NOMO-1 treated with DMSO at 0.1 percent for 48 hours (cell line): Measurements from ENCODE around the gene TARBP2.
A peak's percentile ranks its signal among the peaks of the same experiment; 100 is the strongest.

Source experiments
- DNase-seq: peaks from one replicate; lab custom pipeline; 2025; ENCODE audit not compliant: unreplicated experiment; lab: John Stamatoyannopoulos, UW

Gene TARBP2

GRCh38 chr12:53495903-53496751 is 5.0 kb upstream of the TARBP2 start:
- DNase-seq: peak; percentile 83

DNA sequence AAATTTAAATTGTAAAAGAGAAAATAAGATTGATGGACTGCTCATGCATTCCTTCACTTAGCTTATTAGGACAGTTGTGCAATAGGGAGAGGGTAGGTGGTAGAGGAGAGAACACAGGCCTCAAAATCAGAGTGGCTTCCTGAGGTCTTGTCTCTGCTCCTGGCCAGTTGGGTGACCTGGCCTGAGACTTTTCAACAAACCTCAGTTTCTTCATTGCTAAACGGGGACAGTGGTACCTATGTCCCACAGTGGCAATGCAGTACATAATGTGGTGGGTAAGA is 4.4 kb upstream of the TARBP2 start:
- no peak for DNase-seq

- no peak for DNase-seq
These were observed 3.6 kb upstream of the TARBP2 start for GRCh38 chr12:53497461-53497860.

GRCh38 chr12:53498235-53498630 is 2.9 kb upstream of the TARBP2 start:
- DNase-seq: no peak

DNA sequence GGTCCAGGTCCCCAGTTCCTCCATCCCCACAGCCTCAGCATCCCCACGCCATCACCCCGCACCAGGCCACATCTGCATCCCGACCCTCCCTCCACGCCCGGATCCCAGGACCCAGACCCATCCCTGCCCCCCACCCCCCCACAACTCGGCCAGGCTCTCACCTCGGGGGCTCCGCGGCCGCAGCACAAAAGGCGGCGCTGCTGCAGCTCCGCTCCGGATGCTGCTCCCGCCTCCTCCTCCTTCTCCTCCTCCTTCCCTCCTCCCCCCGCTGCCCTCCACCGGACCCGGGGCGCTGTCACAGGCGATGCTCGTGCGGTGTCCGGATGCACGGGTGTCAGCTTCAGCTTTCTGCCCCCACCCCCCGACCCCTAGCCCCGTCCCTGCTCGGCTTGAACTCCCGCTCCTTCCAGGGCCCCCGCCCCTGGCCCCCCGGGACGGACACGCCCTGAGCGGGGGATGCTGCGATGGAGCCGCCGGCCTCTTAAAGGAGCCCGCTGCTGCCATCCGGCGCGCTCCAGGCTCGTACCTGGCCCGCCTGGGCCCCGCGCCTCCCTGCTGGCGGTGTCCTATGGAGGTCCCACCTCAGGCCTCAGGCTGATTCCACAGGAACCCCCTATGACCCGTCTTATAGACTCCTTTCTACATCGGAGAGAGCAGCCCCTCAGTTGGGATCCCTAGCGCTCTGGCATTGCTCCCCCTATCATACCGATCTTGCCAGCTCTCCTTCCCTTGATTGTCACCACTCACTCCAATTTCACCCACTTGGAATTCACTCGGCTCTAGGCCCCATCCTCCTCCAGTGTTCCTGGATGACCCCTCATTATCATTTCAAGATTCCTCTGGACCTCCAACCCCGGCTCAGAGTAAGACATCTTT is 1.6 kb upstream of the TARBP2 start, which contains the start of gene MAP3K12:
Gene MAP3K12, minus strand, starts transcription at position 193 of the 876 bp plus-strand sequence. CDS start 12,067 bp downstream, outside the sequence.
- peak; percentile 28 for DNase-seq

DNA sequence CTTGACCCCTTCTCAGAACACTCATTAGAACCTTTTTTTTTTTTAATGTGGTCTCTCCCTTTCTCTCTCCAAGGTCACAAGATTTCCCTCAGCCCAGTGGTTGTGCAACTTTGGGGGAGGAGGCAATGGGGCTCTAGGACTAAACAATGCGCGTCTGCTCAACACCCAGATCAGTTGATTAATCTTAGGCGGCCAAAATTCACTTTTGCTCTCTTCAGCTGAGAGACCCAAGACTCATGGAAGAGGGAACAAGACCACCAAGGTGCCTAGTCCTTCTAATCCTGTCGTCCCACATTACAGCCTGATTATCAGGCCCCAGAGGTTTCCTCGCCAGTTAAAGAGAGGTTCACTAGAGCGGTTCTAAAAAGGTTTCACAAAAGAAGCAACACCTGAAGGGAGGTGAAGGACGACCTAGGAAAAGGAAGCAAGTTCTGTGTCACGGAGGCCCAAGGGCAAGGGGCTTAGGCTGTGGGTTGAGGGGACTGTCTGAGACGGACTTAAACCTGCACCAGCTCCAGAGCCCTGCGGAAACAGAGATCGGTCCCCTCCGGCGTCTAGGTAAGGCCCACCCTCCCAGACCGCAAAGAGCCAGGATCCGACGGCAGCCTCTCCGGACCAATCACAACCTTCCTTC is 824 bp upstream of the TARBP2 start:
- peak; percentile 70 for DNase-seq

DNA sequence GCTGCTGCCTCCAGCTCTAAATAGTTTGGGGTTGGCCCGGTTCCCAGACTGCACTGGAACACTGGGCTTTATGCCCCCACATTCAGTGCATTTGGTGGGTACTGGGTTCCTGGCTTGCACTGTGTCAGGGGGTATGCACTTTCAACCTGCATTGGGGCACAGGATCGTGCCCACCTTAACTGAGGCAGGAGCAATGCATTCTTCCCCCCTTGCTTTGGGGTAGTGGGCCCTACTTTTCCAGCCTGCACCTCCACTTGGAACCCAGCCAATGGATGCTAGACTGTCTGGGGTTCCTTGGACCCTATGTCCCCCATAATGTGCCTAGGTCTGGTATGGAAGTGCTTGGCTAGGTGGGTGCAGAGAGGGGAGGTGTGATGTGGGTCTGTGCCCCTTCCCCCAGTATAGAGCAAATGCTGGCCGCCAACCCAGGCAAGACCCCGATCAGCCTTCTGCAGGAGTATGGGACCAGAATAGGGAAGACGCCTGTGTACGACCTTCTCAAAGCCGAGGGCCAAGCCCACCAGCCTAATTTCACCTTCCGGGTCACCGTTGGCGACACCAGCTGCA is 615 bp downstream of the TARBP2 start:
- no peak for DNase-seq

DNA sequence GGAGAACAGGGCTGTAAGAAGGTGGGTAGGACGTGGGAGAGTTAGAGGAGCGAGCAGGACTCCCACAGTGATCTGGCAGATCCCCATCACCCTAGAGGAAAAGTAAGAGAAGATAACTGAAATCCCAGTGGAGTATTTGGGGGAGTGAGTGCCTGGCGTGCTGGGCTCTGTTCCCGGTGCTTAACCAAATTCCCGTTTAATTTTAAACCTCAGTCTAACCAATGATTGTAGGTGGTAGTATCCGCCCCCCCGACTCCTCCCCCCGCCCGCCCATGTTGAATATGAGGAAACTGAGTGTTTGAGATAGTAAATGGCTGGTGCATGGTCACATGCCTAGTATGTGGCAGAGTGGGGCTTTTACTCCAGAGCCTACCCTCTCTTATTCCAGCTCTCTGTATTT is 1.2 kb downstream of the TARBP2 start:
- no peak for DNase-seq

- no peak for DNase-seq
These were observed 2.1 kb downstream of the TARBP2 start for GRCh38 chr12:53502983-53503728.

DNA sequence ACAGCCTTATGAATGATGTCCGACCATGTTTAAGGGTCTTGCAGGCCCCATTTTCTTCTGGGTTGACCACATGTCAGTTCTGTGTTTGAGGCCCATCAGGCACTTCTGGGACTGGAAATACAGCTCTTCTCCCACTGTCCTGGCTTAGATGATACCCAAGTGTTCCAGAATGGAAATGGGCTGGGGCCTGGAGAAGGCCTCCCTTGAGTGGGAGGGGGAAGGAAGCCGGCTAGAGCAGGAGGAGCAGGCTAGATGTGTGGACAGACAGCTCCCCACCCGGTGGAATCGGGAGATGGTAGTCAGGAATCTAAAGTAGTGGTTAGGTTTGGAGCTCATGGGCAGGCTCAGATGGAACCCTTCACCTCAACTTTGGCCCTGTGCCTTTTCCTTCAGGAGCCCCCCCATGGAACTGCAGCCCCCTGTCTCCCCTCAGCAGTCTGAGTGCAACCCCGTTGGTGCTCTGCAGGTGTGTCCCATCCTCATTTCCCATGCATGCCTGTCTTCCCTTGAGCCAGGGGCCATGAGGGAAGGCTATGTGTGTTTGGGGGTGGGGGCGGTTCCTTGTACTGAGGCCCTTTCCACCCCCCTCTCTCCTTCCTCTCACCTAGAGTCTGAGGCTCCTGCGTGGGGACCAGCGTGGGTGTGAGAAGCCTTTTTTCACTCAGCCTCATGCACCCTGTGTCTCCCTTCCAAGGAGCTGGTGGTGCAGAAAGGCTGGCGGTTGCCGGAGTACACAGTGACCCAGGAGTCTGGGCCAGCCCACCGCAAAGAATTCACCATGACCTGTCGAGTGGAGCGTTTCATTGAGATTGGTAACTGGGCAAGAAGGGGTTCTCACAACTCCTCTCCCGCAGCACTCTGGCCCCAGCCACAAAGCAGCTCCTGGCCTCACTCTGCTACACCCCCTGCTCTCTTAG is 3.2 kb downstream of the TARBP2 start:
- DNase-seq: no peak

DNA sequence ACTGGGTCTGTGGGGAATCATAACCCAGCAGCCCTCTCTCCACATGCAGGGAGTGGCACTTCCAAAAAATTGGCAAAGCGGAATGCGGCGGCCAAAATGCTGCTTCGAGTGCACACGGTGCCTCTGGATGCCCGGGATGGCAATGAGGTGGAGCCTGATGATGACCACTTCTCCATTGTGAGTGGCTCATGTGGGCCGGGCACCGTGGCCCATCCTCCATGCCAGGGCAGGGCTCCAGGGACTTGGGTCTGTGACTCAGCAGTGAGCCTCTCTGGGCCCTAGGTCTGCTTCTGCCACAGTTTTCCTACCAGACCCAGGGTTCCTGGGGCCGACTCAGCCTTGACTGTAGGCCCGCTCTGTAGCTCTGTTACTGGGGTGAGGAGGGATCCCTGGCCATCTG is 4.0 kb downstream of the TARBP2 start:
- DNase-seq: no peak

GRCh38 chr12:53505555-53506449 is 4.7 kb downstream of the TARBP2 start:
- no peak for DNase-seq

DNA sequence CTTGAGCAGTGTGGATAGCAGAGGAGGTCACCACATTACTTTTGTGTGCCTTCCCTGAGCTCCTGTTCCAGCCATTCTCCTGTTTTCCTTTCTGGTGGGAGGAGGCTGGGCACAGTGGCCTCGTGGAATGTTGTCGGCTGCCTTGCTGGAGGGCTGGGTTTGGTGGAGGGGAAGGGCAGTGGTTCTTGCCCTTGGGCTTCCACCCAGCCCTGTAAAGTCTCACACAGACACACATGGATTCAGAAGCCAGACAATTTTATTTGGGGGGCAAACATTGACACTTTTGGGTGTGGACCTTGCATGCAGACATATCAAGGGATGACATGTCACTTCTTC is 5.3 kb downstream of the TARBP2 start:
- DNase-seq: no peak

- DNase-seq: no peak
These were observed 6.0 kb downstream of the TARBP2 start, which contains the start of gene NPFF for GRCh38 chr12:53506881-53507602. TSS of gene NPFF (minus strand) at chr12:53507484. CDS start at chr12:53507474, 10 bp downstream.

- DNase-seq: no peak
These were observed 6.5 kb downstream of the TARBP2 start for GRCh38 chr12:53507603-53507885.

DNA sequence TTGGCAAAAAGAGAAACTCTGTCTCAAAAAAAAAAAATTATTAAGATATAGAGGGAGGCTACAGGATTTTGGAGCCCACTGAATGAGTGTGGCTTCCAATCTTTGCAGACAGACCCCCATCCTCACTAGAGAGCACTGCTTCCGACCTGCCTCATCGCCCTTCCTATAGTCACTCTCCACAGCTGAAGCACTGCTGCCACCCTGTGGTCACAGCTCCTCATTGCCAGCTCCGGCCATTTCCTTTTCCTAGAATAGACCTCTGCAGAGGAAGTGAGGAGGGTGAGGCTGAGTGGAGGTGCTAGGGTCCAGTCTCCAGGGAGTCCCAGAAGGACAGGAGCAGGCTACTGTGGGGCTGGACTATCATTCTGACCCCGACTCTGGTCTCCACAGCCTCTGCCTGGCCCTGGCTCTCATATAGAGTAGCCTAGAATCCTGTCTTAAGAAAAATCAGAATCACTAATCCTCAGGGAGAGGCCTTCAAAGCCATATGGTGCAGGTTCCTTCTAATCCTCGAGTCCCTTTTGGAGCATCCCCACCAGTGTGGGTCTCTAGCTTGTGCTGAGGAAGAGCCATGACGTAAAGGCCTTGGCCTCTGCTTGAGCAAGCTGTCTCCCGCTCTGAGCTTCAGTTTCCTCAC is 7.6 kb downstream of the TARBP2 start:
- peak; percentile 82 for DNase-seq

DNA sequence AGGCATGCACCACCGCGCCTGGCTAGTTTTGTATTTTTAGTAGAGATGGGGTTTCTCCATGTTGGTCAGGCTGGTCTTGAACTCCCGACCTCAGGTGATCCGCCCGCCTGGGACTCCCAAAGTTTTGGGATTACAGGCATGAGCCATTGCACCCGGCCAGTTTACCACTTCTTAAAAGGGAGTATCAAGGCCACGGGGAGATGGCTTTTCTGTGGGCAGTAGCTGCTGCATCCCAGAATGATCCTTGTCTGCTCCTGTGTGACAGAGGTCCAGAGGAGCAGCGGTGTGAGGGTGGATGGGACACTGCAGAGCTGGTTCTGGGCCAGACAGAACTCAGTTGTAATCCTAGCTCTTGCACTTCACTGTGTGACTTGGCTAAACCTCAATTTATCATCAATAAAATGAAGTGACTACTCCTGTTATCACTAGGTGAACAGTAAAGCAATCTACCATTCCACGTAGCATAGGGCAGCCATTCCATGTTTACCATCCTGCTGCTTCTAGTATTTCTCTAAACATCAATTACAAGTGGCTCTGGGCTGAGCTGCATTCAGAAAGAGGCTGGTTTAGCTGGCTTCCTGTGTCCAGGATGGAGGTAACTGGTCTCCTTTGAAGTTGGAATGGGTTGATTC is 9.2 kb downstream of the TARBP2 start:
- DNase-seq: no peak
